ENCODE results near the gene FRRS1L. TPM values are rescaled to one million over a fixed set of nuclear protein-coding genes. Genes with fewer than 3 reads are reported as not detected.
A peak's percentile ranks its signal among the peaks of the same experiment; 100 is the strongest.

FRRS1L gene
- total RNA-seq, 4 donors from 2014 or later = 0.05 to 0.42 TPM; not detected in 2

DNA sequence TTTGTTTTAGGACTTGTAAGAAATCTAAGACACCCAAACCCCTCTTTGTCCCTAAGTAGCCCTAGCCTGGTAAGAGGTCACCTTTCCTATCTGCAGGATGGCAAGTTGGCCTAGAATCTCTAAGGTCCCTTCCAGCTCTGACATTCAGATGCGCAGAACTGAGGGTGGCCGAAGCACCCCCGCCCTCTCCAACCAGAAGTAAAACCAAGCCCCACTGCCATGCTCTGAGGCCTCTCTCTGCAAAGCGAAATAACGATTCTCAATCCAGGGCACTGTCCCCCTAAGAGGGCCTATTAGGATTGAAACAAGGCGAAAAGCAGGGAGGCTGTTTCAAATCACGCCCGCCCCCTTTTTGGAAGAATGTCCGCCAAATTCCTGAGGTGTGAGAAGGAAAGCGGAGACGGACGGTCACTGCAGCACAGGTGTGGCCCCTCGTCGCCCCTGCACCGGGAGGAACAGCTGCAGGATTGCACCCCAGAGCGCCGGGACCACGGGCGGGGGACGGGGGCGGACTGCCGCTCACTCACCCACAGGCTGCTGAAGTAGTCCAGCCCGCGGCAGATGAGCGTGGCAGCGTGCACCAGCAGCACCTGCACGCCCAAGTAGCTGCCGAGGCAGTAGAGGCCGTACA, 48.1 kb downstream of the FRRS1L start:
- WGBS, 2 donors = 0% methylated on average over 18 to 21 of the region's 29 CpGs
- intact Hi-C loops (cut with DNase I; ENCODE audit: low total_unique reads) = no loop called here

DNA sequence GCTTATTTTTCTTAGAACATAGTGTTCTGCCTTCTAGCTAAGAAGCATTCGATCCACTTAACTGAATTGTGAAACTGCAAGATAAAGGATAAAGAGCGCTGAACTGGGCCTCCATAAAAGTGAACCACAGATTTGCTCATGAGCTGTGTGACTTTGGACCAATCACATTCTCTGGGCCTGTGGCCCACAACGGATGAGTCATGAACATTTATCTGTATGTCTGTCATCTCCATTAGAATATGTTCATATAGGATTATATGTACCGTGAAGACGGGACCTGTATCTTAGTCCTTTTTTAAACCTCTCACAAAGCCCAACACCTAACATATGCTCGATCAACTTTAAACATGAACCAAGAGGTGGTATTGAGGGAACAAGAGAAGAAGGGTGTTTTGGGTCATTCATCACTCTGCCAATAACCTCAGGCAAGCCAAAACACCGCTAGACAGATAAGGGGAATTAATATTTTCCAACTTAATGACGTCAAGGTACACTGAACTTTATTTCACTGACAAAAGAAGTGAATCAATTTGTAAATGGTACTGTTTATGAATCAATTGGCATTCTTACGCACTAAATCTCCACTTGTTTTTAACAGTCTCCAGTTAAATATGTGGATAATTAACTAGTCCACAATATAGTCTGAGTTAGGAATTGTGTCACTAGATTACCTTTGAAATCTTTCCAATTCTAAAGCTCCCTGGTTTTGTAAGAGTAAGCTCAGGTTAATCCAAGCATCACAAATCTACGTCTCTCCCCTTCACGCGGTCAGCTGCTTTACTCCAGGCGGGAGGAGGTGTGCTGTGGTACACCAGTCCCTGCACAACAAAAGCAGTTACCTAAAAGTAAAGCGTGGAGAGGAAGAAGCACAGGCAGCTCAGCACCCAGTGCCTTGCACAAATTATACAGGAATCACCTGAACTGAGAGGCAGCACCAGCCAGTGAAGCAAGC, 48.9 kb downstream of the FRRS1L start:
- H3K4me3 ChIP-seq (ENCODE audit: low read depth, poor library complexity, severe bottlenecking) = peak overlapping the region; percentile 76
- TF ChIP-seq POLR2A (IDR thresholded peaks at IDR 0.05) = no peak
- TF ChIP-seq, protein P1, sequence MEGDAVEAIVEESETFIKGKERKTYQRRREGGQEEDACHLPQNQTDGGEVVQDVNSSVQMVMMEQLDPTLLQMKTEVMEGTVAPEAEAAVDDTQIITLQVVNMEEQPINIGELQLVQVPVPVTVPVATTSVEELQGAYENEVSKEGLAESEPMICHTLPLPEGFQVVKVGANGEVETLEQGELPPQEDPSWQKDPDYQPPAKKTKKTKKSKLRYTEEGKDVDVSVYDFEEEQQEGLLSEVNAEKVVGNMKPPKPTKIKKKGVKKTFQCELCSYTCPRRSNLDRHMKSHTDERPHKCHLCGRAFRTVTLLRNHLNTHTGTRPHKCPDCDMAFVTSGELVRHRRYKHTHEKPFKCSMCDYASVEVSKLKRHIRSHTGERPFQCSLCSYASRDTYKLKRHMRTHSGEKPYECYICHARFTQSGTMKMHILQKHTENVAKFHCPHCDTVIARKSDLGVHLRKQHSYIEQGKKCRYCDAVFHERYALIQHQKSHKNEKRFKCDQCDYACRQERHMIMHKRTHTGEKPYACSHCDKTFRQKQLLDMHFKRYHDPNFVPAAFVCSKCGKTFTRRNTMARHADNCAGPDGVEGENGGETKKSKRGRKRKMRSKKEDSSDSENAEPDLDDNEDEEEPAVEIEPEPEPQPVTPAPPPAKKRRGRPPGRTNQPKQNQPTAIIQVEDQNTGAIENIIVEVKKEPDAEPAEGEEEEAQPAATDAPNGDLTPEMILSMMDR (IDR thresholded peaks at IDR 0.05) = no peak
- 25 to 29% methylated on average over 14 of the region's 14 CpGs for WGBS, 2 donors
- intact Hi-C loops (cut with DNase I; ENCODE audit: low total_unique reads) = no loop called here
- peak in 1 of 2 donors; percentile 43 for DNase-seq (ENCODE audit: low spot score in 2 of 2)

More for the DNA sequence above, 48.1 kb downstream of the FRRS1L start:
- H3K4me3 ChIP-seq (ENCODE audit: low read depth, poor library complexity, severe bottlenecking) = peak overlapping the region; percentile 76
- TF ChIP-seq, protein P1 (IDR thresholded peaks at IDR 0.05) = no peak
- TF ChIP-seq POLR2A (IDR thresholded peaks at IDR 0.05) = no peak
- no peak for DNase-seq (ENCODE audit: low spot score in 2 of 2)

DNA sequence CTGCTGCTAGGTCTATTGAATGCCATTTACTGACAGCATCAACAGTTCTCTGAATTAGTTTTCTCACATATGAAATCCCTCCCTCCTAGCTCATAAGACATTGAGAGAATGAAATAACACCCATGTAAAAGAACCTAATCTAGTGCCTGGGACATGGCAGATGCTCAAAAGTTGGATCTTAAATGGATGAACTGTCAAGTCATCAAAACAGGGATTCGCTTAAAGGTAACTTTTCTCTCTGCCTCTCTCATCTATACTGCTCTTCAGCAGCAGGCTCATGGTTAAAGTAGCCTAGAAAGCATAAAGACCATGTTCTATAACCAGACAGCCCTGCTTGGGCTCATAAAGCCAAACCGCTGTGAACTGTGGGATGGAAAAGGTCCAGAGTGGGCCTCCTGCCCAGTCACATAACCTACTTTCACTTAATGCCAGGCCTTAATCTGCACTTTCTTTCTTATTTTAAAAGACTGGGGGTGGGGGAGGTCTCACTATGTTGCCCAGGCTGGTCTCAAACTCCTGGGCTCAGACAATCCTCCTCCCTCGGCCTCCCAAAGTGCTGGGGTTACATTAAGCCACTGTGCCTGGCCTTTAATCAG, 51.0 kb downstream of the FRRS1L start:
- 55 to 61% methylated on average over 3 of the region's 3 CpGs for WGBS, 2 donors
- no peak for DNase-seq (ENCODE audit: low spot score in 2 of 2)
- intact Hi-C loops (cut with DNase I; ENCODE audit: low total_unique reads) = no loop called here
- TF ChIP-seq POLR2A (IDR thresholded peaks at IDR 0.05) = no peak
- TF ChIP-seq, protein P1 (IDR thresholded peaks at IDR 0.05) = no peak
- no peak overlapping the region for H3K4me3 ChIP-seq (ENCODE audit: low read depth, poor library complexity, severe bottlenecking)

DNA sequence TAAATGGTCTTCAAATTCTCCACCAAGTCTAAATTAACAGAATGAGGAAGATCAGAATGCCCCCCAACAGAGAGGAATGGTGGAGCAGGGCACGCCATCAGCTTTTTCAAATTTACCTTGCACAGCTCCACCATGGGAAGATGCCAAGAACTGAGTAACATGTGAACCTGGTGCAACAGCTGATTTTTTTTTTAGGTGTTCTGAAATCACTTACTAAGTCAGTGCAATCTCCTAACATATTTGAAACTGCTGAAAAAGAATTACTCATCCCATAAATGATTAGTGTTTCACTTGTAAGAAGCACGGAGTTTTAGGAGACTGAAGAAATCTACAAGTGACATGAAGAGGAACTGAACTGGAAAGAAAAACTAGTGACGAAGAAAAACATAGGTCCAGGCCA, 52.4 kb downstream of the FRRS1L start:
- WGBS, 2 donors = 67 to 78% methylated on average over 3 of the region's 3 CpGs
- intact Hi-C loops (cut with DNase I; ENCODE audit: low total_unique reads) = no loop called here
- TF ChIP-seq, protein P1 (IDR thresholded peaks at IDR 0.05) = no peak
- TF ChIP-seq POLR2A (IDR thresholded peaks at IDR 0.05) = no peak
- no peak overlapping the region for H3K4me3 ChIP-seq (ENCODE audit: low read depth, poor library complexity, severe bottlenecking)
- DNase-seq (ENCODE audit: low spot score in 2 of 2) = no peak

DNA sequence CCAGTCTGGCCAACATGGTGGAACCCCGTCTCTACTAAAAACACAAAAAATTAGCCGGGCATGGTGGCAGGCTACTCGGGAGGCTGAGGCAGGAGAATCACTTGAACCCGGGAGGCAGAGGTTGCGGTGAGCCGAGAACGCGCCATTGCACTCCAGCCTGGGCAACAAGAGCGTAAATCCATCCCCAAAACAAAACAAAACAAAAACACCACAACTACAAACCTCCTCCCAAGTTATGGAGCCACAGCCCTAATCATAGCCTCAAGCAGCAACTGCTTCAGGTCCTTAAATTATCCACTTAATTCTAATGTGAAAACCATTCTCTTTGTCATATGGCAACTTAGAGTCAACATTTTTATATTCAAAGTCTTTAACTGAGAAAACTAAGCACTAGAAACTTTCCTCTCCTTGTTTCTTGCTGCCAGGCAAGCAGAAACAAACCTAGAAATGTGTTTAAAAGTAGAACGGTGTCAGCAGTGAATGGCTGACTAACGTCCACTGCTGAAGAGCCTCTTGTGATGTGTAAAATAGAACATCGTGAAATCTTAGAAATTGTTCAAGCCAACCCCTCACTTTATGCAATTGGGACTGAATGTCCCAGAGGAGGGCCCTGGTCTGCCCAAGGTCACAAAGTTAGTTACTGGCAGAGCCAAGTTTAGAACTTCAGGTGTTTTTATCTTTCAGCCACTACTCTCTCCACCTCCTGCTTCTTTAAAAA, 53.0 kb downstream of the FRRS1L start:
- no peak for DNase-seq (ENCODE audit: low spot score in 2 of 2)
- 73 to 85% methylated on average over 12 of the region's 12 CpGs for WGBS, 2 donors
- H3K4me3 ChIP-seq (ENCODE audit: low read depth, poor library complexity, severe bottlenecking) = no peak overlapping the region
- intact Hi-C loops (cut with DNase I; ENCODE audit: low total_unique reads) = no loop called here
- TF ChIP-seq, protein P1 (IDR thresholded peaks at IDR 0.05) = no peak
- no peak for TF ChIP-seq POLR2A (IDR thresholded peaks at IDR 0.05)

Measured in lower leg skin (tissue), 4 donors.